Gastrocnemius medialis (tissue), 4 donors: ENCODE measurements around the gene ATOX1.

Experiments used
- CTCF ChIP-seq, 5 experiments: fragments of 450-650 bp in 3 of 5; fragments of 200-600 bp in 2 of 5; sonication (generic) in 2 of 5; IDR thresholded peaks in 4 of 5; conservative IDR thresholded peaks in 1 of 5; 1 replicate in 4 of 5; 2 replicates in 1 of 5; pipeline ENCODE4 v1.5.1; 2016 to 2019; ENCODE audit warnings: antibody characterized with exemption in 5 of 5, mild to moderate bottlenecking in 3 of 5, moderate library complexity in 3 of 5
- POLR2A ChIP-seq, 2 donors: fragments of 450-650 bp; IDR thresholded peaks; one replicate each; pipeline ENCODE4 v1.6.1; 2017; ENCODE audit warnings: antibody characterized with exemption in 2 of 2, mild to moderate bottlenecking in 2 of 2, moderate library complexity in 2 of 2

- no peak for TF ChIP-seq CTCF (IDR thresholded peaks at IDR 0.05 in 4 of 5, conservative IDR thresholded peaks at IDR 0.05 in 1 of 5)
- no peak for TF ChIP-seq POLR2A (IDR thresholded peaks at IDR 0.05)
These were observed 14.9 kb downstream of the ATOX1 start for GRCh38 chr5:151743530-151743929.
